ENCODE measurements around the gene TSLP.

Gene TSLP

GRCh38 chr5:111071413-111071812 is at the start of gene TSLP:
TSLP (plus strand) TSS chr5:111071713; CDS start chr5:111071891, 178 bp downstream.
- DNase-seq = no peak

DNA sequence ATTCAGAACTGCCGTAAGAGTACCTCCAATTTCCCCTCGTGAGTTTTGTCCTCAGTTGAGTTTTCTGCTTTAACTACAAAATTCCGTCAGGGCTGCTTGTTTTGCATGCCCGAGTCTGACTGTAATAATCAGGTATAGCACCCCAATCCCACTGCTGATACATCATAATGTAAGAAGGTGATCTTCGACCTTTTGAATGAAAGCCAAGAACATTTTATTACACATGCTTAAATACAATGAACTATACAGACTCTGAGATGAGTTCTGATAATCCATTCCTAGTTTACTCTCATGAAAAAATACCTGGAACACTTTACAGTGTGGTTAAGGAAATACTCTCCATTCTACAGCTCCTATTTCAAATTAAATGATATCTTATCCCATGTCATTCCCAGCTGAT is 49.2 kb upstream of the TSLP start:
- no peak for DNase-seq

- DNase-seq = no peak
Observed at GRCh38 chr5:111028865-111029264, 42.6 kb upstream of the TSLP start.

- no peak for DNase-seq
Observed at GRCh38 chr5:111043712-111044506, 27.6 kb upstream of the TSLP start.

- DNase-seq = no peak
Observed at GRCh38 chr5:111058064-111058463, 13.4 kb upstream of the TSLP start.

DNA sequence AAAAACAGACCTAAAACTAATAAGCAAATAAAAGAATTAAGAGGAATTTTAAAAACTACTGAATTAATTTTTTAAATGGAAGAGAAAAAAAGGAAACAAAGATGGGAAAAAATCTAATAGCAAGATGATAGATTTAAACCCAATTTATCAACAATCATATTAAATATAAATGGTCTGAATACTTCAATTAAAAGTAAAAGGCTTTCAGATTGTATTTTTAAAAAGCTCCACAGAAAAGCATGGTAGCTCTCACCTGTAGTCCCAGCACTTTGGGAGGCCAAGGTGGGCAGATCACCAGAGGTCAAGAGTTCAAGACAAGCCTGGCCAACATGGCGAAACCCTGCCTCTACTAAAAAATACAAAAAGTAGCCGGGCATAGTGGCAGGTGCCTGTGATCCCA is 11.3 kb upstream of the TSLP start:
- DNase-seq = no peak

GRCh38 chr5:111061618-111062017 is 9.9 kb upstream of the TSLP start:
- no peak for DNase-seq

DNA sequence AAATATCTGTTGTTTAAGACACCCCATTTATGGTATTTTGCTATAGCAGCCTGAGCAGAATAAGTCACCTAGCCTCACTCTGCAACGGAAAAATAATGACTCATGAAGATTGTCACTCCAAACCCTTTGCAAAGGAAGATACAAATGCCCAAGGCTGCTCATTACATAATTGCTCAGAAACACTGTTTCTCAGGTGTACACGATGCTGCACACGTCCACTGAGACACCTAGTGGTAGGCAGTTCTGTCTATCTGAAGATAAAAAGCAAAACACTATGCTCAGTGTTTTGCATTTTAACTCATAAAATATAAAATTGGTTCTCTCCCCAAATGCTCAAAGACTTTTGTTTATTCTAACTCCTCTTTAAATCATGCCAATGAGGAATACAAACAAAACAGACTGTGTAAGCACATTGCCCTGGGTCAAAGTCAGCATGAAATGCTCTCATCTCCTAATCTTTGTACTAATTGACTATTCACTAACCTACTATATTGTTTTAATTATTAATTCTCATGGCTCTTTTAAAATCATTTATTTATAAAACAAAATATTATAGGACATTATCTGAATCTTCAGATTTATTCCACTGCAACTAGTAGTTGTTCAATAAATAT is 7.7 kb upstream of the TSLP start:
- DNase-seq = no peak

DNA sequence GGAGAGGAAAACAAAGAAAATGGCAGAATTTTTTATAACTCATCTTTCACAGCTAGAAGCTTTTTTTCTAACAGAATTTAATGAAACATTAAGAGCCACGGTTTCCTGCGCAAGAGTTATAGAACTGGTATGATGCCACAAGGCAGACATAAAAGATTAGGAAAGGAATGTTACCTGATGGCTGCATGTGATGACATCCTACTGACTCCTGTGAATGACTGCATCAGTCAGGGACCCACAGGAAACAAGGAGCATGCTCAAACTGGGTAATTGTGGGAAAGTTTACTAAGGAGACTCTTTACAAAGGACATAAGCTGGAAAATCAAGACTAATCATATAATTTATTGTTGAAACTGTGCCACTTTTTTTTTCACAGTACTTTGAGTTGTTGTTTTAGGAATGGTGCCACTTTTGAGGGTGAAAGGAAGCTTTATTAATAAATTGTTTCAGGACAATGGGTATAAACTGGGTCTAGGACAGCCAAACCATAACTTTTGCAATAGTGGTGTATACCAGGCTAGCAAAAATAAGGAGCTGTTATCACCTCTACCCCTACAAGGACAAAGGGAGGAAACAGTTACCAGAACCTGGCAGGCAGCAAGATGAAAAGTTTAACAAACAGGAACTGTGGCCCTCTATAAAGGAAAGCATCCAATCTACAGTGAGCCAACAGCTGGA is 5.1 kb upstream of the TSLP start:
- no peak for DNase-seq

DNA sequence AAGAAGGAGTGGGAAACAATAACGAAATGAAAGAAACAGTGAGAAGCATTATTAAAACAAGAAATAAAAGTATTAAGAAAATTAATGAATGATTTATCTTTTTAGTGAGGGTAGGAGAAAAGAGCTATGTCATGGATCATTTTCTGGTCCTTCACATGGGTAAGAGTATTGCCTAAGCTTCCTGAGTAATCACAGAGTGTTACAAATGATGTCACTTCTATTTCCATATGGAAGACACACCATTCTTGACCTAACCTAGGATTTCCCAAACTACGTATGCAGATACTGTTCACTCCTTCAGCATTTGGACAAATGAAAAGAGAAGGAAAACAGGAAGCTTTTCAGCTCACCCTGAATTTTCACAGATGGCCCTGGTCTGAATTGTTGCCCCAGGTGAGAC is 3.3 kb upstream of the TSLP start:
- DNase-seq = no peak

DNA sequence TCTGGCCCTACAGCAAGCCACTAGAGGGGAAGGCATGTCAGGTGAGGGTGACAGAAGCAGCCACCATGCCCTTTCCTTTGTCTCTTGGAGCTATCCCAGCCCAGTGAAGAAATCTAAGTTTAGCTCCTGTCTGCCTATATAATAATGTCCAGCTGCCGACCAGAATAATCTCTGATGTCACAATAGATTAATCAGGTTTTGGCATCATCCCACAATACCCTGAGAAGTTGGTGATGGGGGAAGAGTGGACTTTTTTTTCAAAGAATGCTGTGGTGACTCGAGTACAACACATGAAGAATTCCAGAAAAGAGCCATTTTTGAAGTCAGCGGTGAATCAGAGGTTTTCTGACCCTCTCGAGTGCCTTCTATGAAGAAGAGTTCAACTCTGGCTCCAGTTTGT is 1.7 kb upstream of the TSLP start:
- no peak for DNase-seq

GRCh38 chr5:111070272-111071134 is 1.0 kb upstream of the TSLP start:
- DNase-seq = no peak

DNA sequence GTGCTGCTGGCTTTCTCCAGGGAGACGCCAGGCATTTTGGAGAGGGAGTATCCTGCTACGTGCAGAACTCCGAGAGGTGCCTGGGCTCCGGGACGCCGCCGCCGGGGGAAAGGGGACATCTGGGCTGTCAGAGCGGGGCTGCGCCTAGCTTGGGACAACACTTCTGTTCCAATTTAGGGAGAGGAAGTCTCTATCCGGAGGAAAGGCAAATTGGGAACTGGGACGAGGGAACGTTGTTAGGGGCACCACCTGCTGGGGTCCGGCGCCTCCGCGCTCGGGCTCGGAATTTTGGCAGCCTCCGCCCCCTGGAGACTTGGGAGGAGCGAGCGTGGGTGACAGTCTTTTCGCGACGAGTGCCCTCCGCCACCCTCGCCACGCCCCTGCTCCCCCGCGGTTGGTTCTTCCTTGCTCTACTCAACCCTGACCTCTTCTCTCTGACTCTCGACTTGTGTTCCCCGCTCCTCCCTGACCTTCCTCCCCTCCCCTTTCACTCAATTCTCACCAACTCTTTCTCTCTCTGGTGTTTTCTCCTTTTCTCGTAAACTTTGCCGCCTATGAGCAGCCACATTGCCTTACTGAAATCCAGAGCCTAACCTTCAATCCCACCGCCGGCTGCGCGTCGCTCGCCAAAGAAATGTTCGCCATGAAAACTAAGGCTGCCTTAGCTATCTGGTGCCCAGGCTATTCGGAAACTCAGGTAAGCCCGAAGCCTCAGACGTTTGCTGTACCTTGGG is 1.6 kb downstream of the TSLP start:
- no peak for DNase-seq

GRCh38 chr5:111074244-111074643 is 2.7 kb downstream of the TSLP start:
- DNase-seq = no peak

GRCh38 chr5:111075520-111075919 is 4.0 kb downstream of the TSLP start:
- no peak for DNase-seq

DNA sequence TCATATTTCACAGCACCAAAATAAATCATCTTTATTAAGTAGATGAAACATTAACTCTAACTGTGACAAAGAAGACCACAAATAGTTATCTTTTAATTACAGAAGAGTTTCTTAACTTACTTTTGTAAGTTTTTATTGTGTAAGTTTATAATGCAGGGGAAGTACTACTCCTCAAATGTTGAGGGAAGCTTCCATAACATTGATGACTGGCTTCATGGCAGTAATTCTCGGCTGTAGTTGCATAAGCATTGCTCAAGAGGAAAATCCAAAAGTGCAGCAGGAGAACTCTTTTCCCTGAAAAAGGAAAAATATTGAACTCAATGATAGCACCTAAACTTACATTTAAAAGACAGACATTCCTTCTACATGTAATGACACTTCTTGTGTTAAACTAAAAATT is 4.6 kb downstream of the TSLP start:
- no peak for DNase-seq

DNA sequence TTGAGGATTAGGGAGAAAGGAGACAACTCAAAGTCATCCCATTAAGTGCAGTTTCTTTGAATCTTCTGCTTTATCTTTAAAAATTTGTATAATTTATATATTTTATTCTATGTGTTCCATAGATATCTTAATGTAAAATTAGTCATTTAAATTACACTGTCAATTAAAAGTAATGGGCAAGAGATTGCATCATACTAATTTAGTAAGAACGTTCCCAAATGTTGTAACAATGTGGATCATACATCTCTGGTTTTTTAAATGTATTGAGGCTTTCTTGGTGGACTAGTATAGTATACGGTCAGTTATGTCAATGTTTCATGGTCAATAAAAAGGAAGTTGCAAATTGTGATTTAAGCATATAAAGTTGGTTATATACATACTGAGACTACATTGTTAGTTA is 6.2 kb downstream of the TSLP start:
- DNase-seq = no peak

DNA sequence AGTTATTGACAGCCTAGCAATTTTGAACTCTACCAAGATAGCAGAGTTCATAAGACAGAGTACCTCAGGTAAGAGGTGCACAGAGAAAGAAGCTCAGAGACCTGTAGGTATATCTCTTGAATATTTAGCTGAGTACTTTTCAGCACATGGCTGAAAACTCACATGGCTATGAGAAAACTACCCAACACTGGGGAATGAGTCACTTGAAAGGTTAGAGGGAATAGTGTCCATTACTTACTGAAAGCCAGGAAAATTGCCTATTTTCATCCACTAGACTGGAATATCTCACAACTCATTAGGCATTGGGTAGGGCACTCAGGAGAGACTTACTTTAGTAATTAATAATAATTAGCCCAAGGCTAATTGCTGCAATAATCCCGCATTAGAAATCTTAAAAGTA is 8.3 kb downstream of the TSLP start:
- no peak for DNase-seq

GRCh38 chr5:111083323-111083722 is 11.8 kb downstream of the TSLP start:
- no peak for DNase-seq

DNA sequence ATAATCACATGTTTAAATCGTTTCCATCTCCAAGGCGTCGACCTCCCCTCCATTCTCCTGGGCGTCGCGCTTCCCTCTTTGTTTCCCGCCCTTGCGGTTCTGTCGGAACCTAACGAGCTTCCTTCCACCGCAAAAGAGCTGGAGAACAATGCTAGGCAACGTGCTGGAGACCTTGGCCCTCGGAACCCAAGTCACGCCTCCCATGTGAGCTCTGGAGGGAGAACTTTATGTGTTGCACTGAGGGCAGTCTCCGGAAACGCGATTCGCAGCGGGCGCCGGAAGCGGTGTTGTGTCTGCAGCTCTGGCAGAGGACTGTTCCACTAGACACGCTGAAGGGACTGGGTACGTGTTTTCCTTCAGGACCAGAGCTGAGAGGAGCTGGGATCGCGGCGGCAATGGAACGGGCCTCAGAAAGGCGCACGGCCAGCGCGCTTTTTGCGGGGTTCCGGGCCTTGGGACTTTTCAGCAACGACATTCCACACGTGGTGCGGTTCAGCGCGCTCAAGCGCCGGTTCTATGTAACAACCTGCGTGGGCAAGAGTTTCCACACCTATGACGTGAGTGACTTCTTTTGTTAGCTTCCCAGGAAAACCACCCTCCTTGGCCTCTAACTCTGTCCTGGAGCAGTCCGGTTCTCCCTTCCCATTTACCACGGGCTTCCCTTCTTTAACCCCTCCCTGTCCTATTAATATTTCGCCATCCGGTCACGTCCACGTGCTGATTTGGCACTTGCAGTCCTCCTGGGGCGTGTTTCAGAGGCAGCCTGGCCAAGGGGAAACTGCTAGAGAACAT is 20.7 kb downstream of the TSLP start, which contains the start of gene WDR36:
Gene WDR36, plus strand, starts transcription at position 287 of the 792 bp plus-strand sequence. Its CDS starts 109 bp downstream, at position 396.
- DNase-seq = peak; percentile 75

- no peak for DNase-seq
Observed at GRCh38 chr5:111095982-111096381, 24.5 kb downstream of the TSLP start.
